Measurements from ENCODE around the gene RSAD1.

Gene RSAD1

GRCh38 chr17:50498021-50498874, 19.6 kb downstream of the RSAD1 start:
- no peak for DNase-seq

GRCh38 chr17:50499270-50499669, 20.6 kb downstream of the RSAD1 start:
- no peak for DNase-seq

- no peak for DNase-seq
These were observed 21.1 kb downstream of the RSAD1 start for GRCh38 chr17:50499721-50500120.

- DNase-seq = no peak
These were observed 22.4 kb downstream of the RSAD1 start for GRCh38 chr17:50501054-50501453.

- DNase-seq = no peak
These were observed 23.8 kb downstream of the RSAD1 start for GRCh38 chr17:50502301-50502990.

- DNase-seq = no peak
These were observed 27.0 kb downstream of the RSAD1 start for GRCh38 chr17:50505591-50506130.

- DNase-seq = no peak
These were observed 27.6 kb downstream of the RSAD1 start for GRCh38 chr17:50506298-50506697.

- DNase-seq = no peak
These were observed 29.4 kb downstream of the RSAD1 start, which contains the start of gene MYCBPAP for GRCh38 chr17:50507871-50508572. Gene MYCBPAP, plus strand, starts transcription at chr17:50508439. Its CDS starts 236 bp downstream, at chr17:50508675.

- no peak for DNase-seq
These were observed 30.2 kb downstream of the RSAD1 start for GRCh38 chr17:50508573-50509460.

- no peak for DNase-seq
These were observed 32.4 kb downstream of the RSAD1 start for GRCh38 chr17:50511058-50511457.

- DNase-seq = no peak
These were observed 34.8 kb downstream of the RSAD1 start for GRCh38 chr17:50513495-50513894.

GRCh38 chr17:50514388-50514787, 35.7 kb downstream of the RSAD1 start:
- DNase-seq = no peak

- no peak for DNase-seq
These were observed 36.5 kb downstream of the RSAD1 start for GRCh38 chr17:50514936-50515702.

GRCh38 chr17:50517011-50517410, 38.4 kb downstream of the RSAD1 start:
- no peak for DNase-seq

GRCh38 chr17:50517504-50518383, 39.1 kb downstream of the RSAD1 start:
- no peak for DNase-seq

- no peak for DNase-seq
These were observed 39.8 kb downstream of the RSAD1 start for GRCh38 chr17:50518384-50519023.

GRCh38 chr17:50519141-50519834, 40.6 kb downstream of the RSAD1 start:
- no peak for DNase-seq

GRCh38 chr17:50520483-50520882, 41.8 kb downstream of the RSAD1 start:
- no peak for DNase-seq

- no peak for DNase-seq
These were observed 42.9 kb downstream of the RSAD1 start for GRCh38 chr17:50521514-50521913.
